Measurements from ENCODE around the gene TXLNG. TPM values are rescaled to one million over a fixed set of nuclear protein-coding genes. Genes with fewer than 3 reads are reported as not detected.

TXLNG gene
- total and polyA plus RNA-seq, 7 experiments from 2014 or later: 11.9 to 23.1 (median 17.3) TPM

DNA sequence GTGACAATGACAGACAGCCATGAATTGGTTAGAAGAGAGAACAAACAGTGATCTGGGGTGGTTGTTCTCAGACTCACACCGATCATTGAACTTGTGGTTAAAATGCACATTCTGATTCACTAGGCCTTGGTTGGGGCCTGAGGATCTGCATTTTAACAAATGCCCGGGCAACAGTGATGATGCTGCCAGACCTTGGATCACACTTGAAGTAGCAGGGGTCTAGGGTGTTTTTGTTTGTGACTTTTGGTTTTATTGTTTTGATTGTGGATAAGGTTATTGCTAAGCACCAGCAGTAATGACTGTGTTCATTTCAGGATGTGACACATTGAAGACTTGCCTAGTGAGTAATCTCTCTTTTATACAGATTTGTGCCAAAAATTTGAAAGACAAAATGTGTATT is 36.5 kb downstream of the TXLNG start:
- no peaks in the 10 kb centered on the region for H3K9me3 Mint-ChIP-seq
- no peak overlapping the region for H3K4me3 ChIP-seq (ENCODE audit: low read length)
- H3K4me3 Mint-ChIP-seq: no peak overlapping the region
- ATAC-seq (no peak), DNase-seq (no peak)
- ChIA-PET POLR2A (no interaction called here), CTCF (no interaction called here)
- no peaks in the 10 kb centered on the region for H3K27me3 Mint-ChIP-seq
- no peaks in the 10 kb centered on the region for H3K9me3 ChIP-seq (ENCODE audit: control insufficient read depth in 2 of 3, low read length in 3 of 3)
- intact Hi-C loops (cut with micrococcal nuclease): no loop called here
- peak overlapping the region in 1 of 9 donors; percentile 53 for H3K27ac Mint-ChIP-seq
- peaks cover 0 to 47% (median 3%) of the 10 kb centered on the region in 5 donors for H3K36me3 Mint-ChIP-seq
- no peak overlapping the region for H3K27ac ChIP-seq (ENCODE audit: low read depth, low read length)
- peaks cover 4 to 49% (median 4%) of the 10 kb centered on the region in 3 experiments for H3K36me3 ChIP-seq (ENCODE audit: control insufficient read depth in 2 of 3, insufficient read depth in 3 of 3, low read length in 3 of 3)
- no peaks in the 10 kb centered on the region for H3K27me3 ChIP-seq (ENCODE audit: control insufficient read depth in 2 of 2, insufficient read depth in 2 of 2, low read length in 2 of 2)
- H3K4me1 ChIP-seq (ENCODE audit: control insufficient read depth in 2 of 2, insufficient read depth in 2 of 2, low read length in 2 of 2): no peaks in the 10 kb centered on the region
- H3K4me1 Mint-ChIP-seq: peaks cover 0 to 11% (median under 1%) of the 10 kb centered on the region in 7 donors

GRCh38 chrX:16825264-16826035 is 39.2 kb downstream of the TXLNG start:
- ATAC-seq: no peak
- H3K9me3 ChIP-seq (ENCODE audit: control insufficient read depth in 2 of 3, low read length in 3 of 3): no peaks in the 10 kb centered on the region
- Mint-ChIP-seq H3K9me3 (no peaks in the 10 kb centered on the region), H3K4me3 (no peak overlapping the region), H3K4me1 (peaks cover 0 to 11% (median 0%) of the 10 kb centered on the region in 7 donors), H3K27ac (peak overlapping the region in 1 of 9 donors; percentile 2), H3K27me3 (no peaks in the 10 kb centered on the region), H3K36me3 (peaks cover 0 to 47% (median 5%) of the 10 kb centered on the region in 5 donors)
- no peaks in the 10 kb centered on the region for H3K4me1 ChIP-seq (ENCODE audit: control insufficient read depth in 2 of 2, insufficient read depth in 2 of 2, low read length in 2 of 2)
- no peak for DNase-seq
- ChIA-PET CTCF (interaction anchor here (0.7 to 1.4 kb wide), 4 partner anchors 57 to 226 kb away, joined by 3 to 5 read pairs (median 4); no protein-coding TSS in a partner anchor), POLR2A (no interaction called here)
- no peak overlapping the region for H3K4me3 ChIP-seq (ENCODE audit: low read length)
- intact Hi-C loops (cut with micrococcal nuclease): loop anchor here (1.0 to 5.0 kb wide), 6 partner anchors 38 to 767 kb away; partner anchors contain the start of gene TXLNG (in 1 of the 2)
- H3K36me3 ChIP-seq (ENCODE audit: control insufficient read depth in 2 of 3, insufficient read depth in 3 of 3, low read length in 3 of 3): peaks cover 0 to 40% (median 4%) of the 10 kb centered on the region in 3 experiments
- H3K27me3 ChIP-seq (ENCODE audit: control insufficient read depth in 2 of 2, insufficient read depth in 2 of 2, low read length in 2 of 2): no peaks in the 10 kb centered on the region
- no peak overlapping the region for H3K27ac ChIP-seq (ENCODE audit: low read depth, low read length)

DNA sequence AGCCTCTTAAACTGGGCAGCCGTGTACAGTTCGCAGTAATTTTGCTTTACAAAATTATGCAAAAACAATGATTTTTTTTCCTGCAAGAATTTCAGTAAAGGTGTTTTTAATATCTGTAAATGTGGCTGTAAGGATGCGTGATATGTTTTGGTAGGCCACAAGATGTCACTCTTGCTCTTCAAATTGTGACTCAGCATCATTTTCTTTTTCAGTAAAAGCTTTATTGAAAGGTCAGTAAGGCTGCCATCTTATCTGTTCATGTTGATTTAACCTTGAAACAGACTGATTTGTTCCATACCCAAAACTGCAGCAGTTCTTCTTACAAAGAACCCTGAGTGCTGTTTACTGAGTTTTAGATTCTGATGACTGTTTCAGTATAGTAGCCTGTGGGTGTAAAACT is 39.9 kb downstream of the TXLNG start:
- peak; percentile 57 for ATAC-seq
- Mint-ChIP-seq H3K4me1 (peaks cover 0 to 11% (median 0%) of the 10 kb centered on the region in 7 donors), H3K4me3 (no peak overlapping the region), H3K27ac (no peak overlapping the region), H3K27me3 (no peaks in the 10 kb centered on the region), H3K36me3 (peaks cover 0 to 49% (median 5%) of the 10 kb centered on the region in 5 donors), H3K9me3 (no peaks in the 10 kb centered on the region)
- peaks cover 0 to 34% (median 4%) of the 10 kb centered on the region in 3 experiments for H3K36me3 ChIP-seq (ENCODE audit: control insufficient read depth in 2 of 3, insufficient read depth in 3 of 3, low read length in 3 of 3)
- H3K27me3 ChIP-seq (ENCODE audit: control insufficient read depth in 2 of 2, insufficient read depth in 2 of 2, low read length in 2 of 2): no peaks in the 10 kb centered on the region
- peak in 5 of 9 donors; percentile 10 to 37 (median 19) for DNase-seq
- H3K4me1 ChIP-seq (ENCODE audit: control insufficient read depth in 2 of 2, insufficient read depth in 2 of 2, low read length in 2 of 2): no peaks in the 10 kb centered on the region
- H3K4me3 ChIP-seq (ENCODE audit: low read length): no peak overlapping the region
- intact Hi-C loops (cut with micrococcal nuclease): loop anchor here (1.0 to 5.0 kb wide), 6 partner anchors 39 to 766 kb away; partner anchors contain the start of gene TXLNG (in 1 of the 2)
- POLR2A ChIA-PET: no interaction called here
- CTCF ChIA-PET: interaction anchor here (0.9 to 1.5 kb wide), 4 partner anchors 57 to 226 kb away, joined by 3 to 6 read pairs (median 5); no protein-coding TSS in a partner anchor
- no peaks in the 10 kb centered on the region for H3K9me3 ChIP-seq (ENCODE audit: control insufficient read depth in 2 of 3, low read length in 3 of 3)
- H3K27ac ChIP-seq (ENCODE audit: low read depth, low read length): no peak overlapping the region

- ChIA-PET POLR2A (interaction anchor here (0.5 kb wide), 1 partner anchor 31 kb away, joined by 3 read pairs; no protein-coding TSS in a partner anchor), CTCF (interaction anchor here (0.6 to 1.5 kb wide), 4 partner anchors 56 to 1037 kb away, joined by 3 to 6 read pairs (median 5); no protein-coding TSS in a partner anchor)
- H3K36me3 ChIP-seq (ENCODE audit: control insufficient read depth in 2 of 3, insufficient read depth in 3 of 3, low read length in 3 of 3): peaks cover 0 to 37% (median 4%) of the 10 kb centered on the region in 3 experiments
- intact Hi-C loops (cut with micrococcal nuclease): loop anchor here (2.0 to 5.0 kb wide), 4 partner anchors 40 to 765 kb away; partner anchors contain the start of gene TXLNG (in 1 of the 2)
- Mint-ChIP-seq H3K4me3 (no peak overlapping the region), H3K27ac (no peak overlapping the region), H3K27me3 (no peaks in the 10 kb centered on the region), H3K36me3 (peaks cover 0 to 54% (median 4%) of the 10 kb centered on the region in 5 donors), H3K9me3 (no peaks in the 10 kb centered on the region), H3K4me1 (peaks cover 0 to 11% (median 0%) of the 10 kb centered on the region in 7 donors)
- no peaks in the 10 kb centered on the region for H3K9me3 ChIP-seq (ENCODE audit: control insufficient read depth in 2 of 3, low read length in 3 of 3)
- no peaks in the 10 kb centered on the region for H3K27me3 ChIP-seq (ENCODE audit: control insufficient read depth in 2 of 2, insufficient read depth in 2 of 2, low read length in 2 of 2)
- DNase-seq (no peak), ATAC-seq (no peak)
- no peak overlapping the region for H3K27ac ChIP-seq (ENCODE audit: low read depth, low read length)
- no peak overlapping the region for H3K4me3 ChIP-seq (ENCODE audit: low read length)
- no peaks in the 10 kb centered on the region for H3K4me1 ChIP-seq (ENCODE audit: control insufficient read depth in 2 of 2, insufficient read depth in 2 of 2, low read length in 2 of 2)
Measured at GRCh38 chrX:16827225-16827624, 41.0 kb downstream of the TXLNG start.

DNA sequence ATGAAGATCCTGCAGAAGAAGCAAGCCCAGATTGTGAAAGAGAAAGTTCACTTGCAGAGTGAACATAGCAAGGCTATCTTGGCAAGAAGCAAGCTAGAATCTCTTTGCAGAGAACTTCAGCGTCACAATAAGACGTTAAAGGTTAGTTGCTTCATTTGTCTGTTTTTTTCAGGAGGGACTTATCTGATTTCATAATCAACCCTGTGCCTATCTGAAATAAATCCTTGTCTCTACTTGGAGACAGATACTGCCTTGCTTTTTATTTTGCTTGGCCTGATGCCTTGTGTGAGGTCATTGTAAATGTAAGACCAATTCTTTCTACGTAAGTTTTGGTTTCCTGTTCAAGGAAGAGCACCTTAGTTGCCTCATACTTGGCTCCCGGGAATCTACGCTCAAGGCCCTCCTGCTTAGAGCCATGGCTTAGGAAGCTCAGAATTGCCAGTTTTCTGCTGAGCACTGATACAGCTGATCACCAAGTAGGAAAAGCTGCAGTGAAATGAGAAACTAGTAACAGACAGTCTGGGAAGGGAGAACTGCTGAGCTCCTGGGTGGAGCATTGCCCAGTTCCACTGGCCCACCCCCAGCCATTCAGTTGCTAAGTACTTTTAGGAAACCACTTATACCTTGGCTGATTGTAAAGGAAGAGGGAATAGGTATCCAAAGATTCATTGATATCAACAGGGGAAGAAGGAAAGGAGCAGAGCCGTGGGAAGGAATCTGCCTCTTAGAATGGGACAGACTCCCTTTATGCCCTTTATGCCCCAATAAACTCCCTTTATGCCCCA is 42.0 kb downstream of the TXLNG start:
- no peak overlapping the region for H3K4me3 Mint-ChIP-seq
- intact Hi-C loops (cut with micrococcal nuclease): loop anchor here (5.0 kb wide), 3 partner anchors 39 to 764 kb away; partner anchors contain the start of gene TXLNG (in 1 of the 2)
- no peaks in the 10 kb centered on the region for H3K27me3 Mint-ChIP-seq
- H3K27ac ChIP-seq (ENCODE audit: low read depth, low read length): no peak overlapping the region
- peaks cover 0 to 36% (median 0%) of the 10 kb centered on the region in 3 experiments for H3K36me3 ChIP-seq (ENCODE audit: control insufficient read depth in 2 of 3, insufficient read depth in 3 of 3, low read length in 3 of 3)
- CTCF ChIA-PET: interaction anchor here (1.2 kb wide), 1 partner anchor 55 kb away, joined by 5 read pairs; no protein-coding TSS in a partner anchor
- H3K4me3 ChIP-seq (ENCODE audit: low read length): no peak overlapping the region
- H3K4me1 ChIP-seq (ENCODE audit: control insufficient read depth in 2 of 2, insufficient read depth in 2 of 2, low read length in 2 of 2): no peaks in the 10 kb centered on the region
- ATAC-seq (no peak), DNase-seq (no peak)
- peaks cover 0 to 8% (median 0%) of the 10 kb centered on the region in 7 donors for H3K4me1 Mint-ChIP-seq
- no peaks in the 10 kb centered on the region for H3K9me3 ChIP-seq (ENCODE audit: control insufficient read depth in 2 of 3, low read length in 3 of 3)
- POLR2A ChIA-PET: interaction anchor here (0.5 kb wide), 1 partner anchor 30 kb away, joined by 3 read pairs; no protein-coding TSS in a partner anchor
- peaks cover 0 to 54% (median 4%) of the 10 kb centered on the region in 5 donors for H3K36me3 Mint-ChIP-seq
- no peaks in the 10 kb centered on the region for H3K27me3 ChIP-seq (ENCODE audit: control insufficient read depth in 2 of 2, insufficient read depth in 2 of 2, low read length in 2 of 2)
- no peaks in the 10 kb centered on the region for H3K9me3 Mint-ChIP-seq
- H3K27ac Mint-ChIP-seq: no peak overlapping the region

- H3K27ac Mint-ChIP-seq: no peak overlapping the region
- ChIA-PET CTCF (no interaction called here), POLR2A (no interaction called here)
- H3K4me3 Mint-ChIP-seq: no peak overlapping the region
- H3K27me3 Mint-ChIP-seq: no peaks in the 10 kb centered on the region
- Histone ChIP-seq H3K36me3 (ENCODE audit: control insufficient read depth in 2 of 3, insufficient read depth in 3 of 3, low read length in 3 of 3) (peaks cover 0 to 59% (median 2%) of the 10 kb centered on the region in 3 experiments), H3K9me3 (ENCODE audit: control insufficient read depth in 2 of 3, low read length in 3 of 3) (no peaks in the 10 kb centered on the region), H3K27ac (ENCODE audit: low read depth, low read length) (no peak overlapping the region), H3K4me3 (ENCODE audit: low read length) (no peak overlapping the region), H3K4me1 (ENCODE audit: control insufficient read depth in 2 of 2, insufficient read depth in 2 of 2, low read length in 2 of 2) (no peaks in the 10 kb centered on the region), H3K27me3 (ENCODE audit: control insufficient read depth in 2 of 2, insufficient read depth in 2 of 2, low read length in 2 of 2) (no peaks in the 10 kb centered on the region)
- H3K36me3 Mint-ChIP-seq: peaks cover 0 to 70% (median 8%) of the 10 kb centered on the region in 5 donors
- ATAC-seq: no peak
- H3K4me1 Mint-ChIP-seq: no peaks in the 10 kb centered on the region
- H3K9me3 Mint-ChIP-seq: no peaks in the 10 kb centered on the region
- intact Hi-C loops (cut with micrococcal nuclease): no loop called here
- DNase-seq: no peak
Measured at GRCh38 chrX:16832301-16832700, 46.0 kb downstream of the TXLNG start.

Data from naive thymus-derived CD4-positive, alpha-beta T cell (primary cell).